GM06990 (cell line): ENCODE results near the gene CDH10.

Source experiments
- DNase-seq: peaks from one replicate; pipeline ENCODE4 v3.0.0-alpha.2; 2011; ENCODE audit not compliant: insufficient read length; ENCODE audit errors: extremely low read depth
- H3K27me3 ChIP-seq: replicated peaks from 2 replicates; pipeline ENCODE4 v1.6.0; 2011; ENCODE audit warnings: low read length; ENCODE audit not compliant: control insufficient read depth, insufficient read depth
- H3K36me3 ChIP-seq: 2 replicates; pipeline ENCODE4 v1.5.1; 2011; ENCODE audit warnings: low read length; ENCODE audit not compliant: control insufficient read depth, insufficient read depth
- H3K4me3 ChIP-seq: replicated peaks from 2 replicates; pipeline ENCODE4 v1.5.1; 2011; ENCODE audit warnings: low read depth, mild to moderate bottlenecking, control low read depth, low read length
- CTCF ChIP-seq: IDR thresholded peaks from 2 replicates; pipeline ENCODE4 v1.5.1; 2011; ENCODE audit warnings: low read length, control low read depth, mild to moderate bottlenecking, inconsistent platforms; ENCODE audit not compliant: insufficient read depth, poor library complexity, severe bottlenecking

The CDH10 gene

GRCh38 chr5:24472518-24472917, 172.3 kb downstream of the CDH10 start:
- H3K27me3 ChIP-seq, result no peaks in the 10 kb centered on the region
- no peak overlapping the region for H3K4me3 ChIP-seq
- no peak for DNase-seq
- H3K36me3 ChIP-seq, result no peaks in the 10 kb centered on the region
- no peak for TF ChIP-seq CTCF

- no peaks in the 10 kb centered on the region for H3K36me3 ChIP-seq
- TF ChIP-seq CTCF, result no peak
- no peak overlapping the region for H3K4me3 ChIP-seq
- DNase-seq, result no peak
- H3K27me3 ChIP-seq, result no peaks in the 10 kb centered on the region
Observed at GRCh38 chr5:24444414-24444813, 200.4 kb downstream of the CDH10 start.

GRCh38 chr5:24439465-24439864, 205.3 kb downstream of the CDH10 start:
- H3K4me3 ChIP-seq, result no peak overlapping the region
- TF ChIP-seq CTCF, result no peak
- DNase-seq, result no peak
- H3K36me3 ChIP-seq, result no peaks in the 10 kb centered on the region
- H3K27me3 ChIP-seq, result no peaks in the 10 kb centered on the region
